Duodenal mucosa (tissue), 2 donors: ENCODE results near the gene DOK6.

Experiments used
- H3K27ac ChIP-seq: one replicate; pipeline ENCODE4 v1.7.0; 2013; ENCODE audit warnings: low read depth, low read length
- H3K27me3 ChIP-seq, 2 donors: one replicate each; pipeline ENCODE4 v1.7.0; 2013; ENCODE audit warnings: low read length in 2 of 2, control low read depth in 1 of 2; ENCODE audit not compliant: insufficient read depth in 2 of 2, control insufficient read depth in 1 of 2
- H3K36me3 ChIP-seq, 2 donors: one replicate each; pipeline ENCODE4 v1.7.0; 2013; ENCODE audit warnings: low read length in 2 of 2, control low read depth in 1 of 2; ENCODE audit not compliant: insufficient read depth in 2 of 2, control insufficient read depth in 1 of 2
- H3K4me1 ChIP-seq, 2 donors: one replicate each; pipeline ENCODE4 v1.7.0; 2013; ENCODE audit warnings: low read length in 2 of 2, control low read depth in 1 of 2; ENCODE audit not compliant: insufficient read depth in 2 of 2, control insufficient read depth in 1 of 2
- H3K4me3 ChIP-seq, 2 donors: one replicate each; pipeline ENCODE4 v1.7.0; 2013; ENCODE audit warnings: low read length in 2 of 2, low read depth in 1 of 2
- H3K9ac ChIP-seq, 2 donors: one replicate each; pipeline ENCODE4 v1.7.0; 2013; ENCODE audit warnings: low read length in 2 of 2, low read depth in 1 of 2
- H3K9me3 ChIP-seq, 2 donors: one replicate each; pipeline ENCODE4 v1.7.0; 2013; ENCODE audit warnings: low read length in 2 of 2, control low read depth in 1 of 2; ENCODE audit not compliant: control insufficient read depth in 1 of 2

Gene DOK6

GRCh38 chr18:69523582-69523981 lies 122.9 kb downstream of the DOK6 start:
- H3K27ac ChIP-seq, result no peak overlapping the region
- no peaks in the 10 kb centered on the region for H3K36me3 ChIP-seq
- no peak overlapping the region for H3K9ac ChIP-seq
- H3K4me3 ChIP-seq, result no peak overlapping the region
- H3K9me3 ChIP-seq, result no peaks in the 10 kb centered on the region
- no peaks in the 10 kb centered on the region for H3K4me1 ChIP-seq
- no peaks in the 10 kb centered on the region for H3K27me3 ChIP-seq

GRCh38 chr18:69528435-69528834 lies 127.7 kb downstream of the DOK6 start:
- Histone ChIP-seq H3K36me3 (no peaks in the 10 kb centered on the region), H3K4me3 (no peak overlapping the region), H3K27ac (no peak overlapping the region), H3K27me3 (no peaks in the 10 kb centered on the region), H3K9me3 (no peaks in the 10 kb centered on the region), H3K9ac (no peak overlapping the region), H3K4me1 (no peaks in the 10 kb centered on the region)

GRCh38 chr18:69529151-69529550 lies 128.5 kb downstream of the DOK6 start:
- no peak overlapping the region for H3K9ac ChIP-seq
- no peaks in the 10 kb centered on the region for H3K9me3 ChIP-seq
- H3K27ac ChIP-seq, result no peak overlapping the region
- H3K4me1 ChIP-seq, result no peaks in the 10 kb centered on the region
- H3K4me3 ChIP-seq, result no peak overlapping the region
- H3K27me3 ChIP-seq, result no peaks in the 10 kb centered on the region
- no peaks in the 10 kb centered on the region for H3K36me3 ChIP-seq

GRCh38 chr18:69531973-69532372 lies 131.3 kb downstream of the DOK6 start:
- H3K4me1 ChIP-seq, result no peaks in the 10 kb centered on the region
- H3K36me3 ChIP-seq, result no peaks in the 10 kb centered on the region
- no peak overlapping the region for H3K9ac ChIP-seq
- H3K9me3 ChIP-seq, result no peaks in the 10 kb centered on the region
- no peak overlapping the region for H3K4me3 ChIP-seq
- no peaks in the 10 kb centered on the region for H3K27me3 ChIP-seq
- H3K27ac ChIP-seq, result no peak overlapping the region

- H3K27me3 ChIP-seq, result no peaks in the 10 kb centered on the region
- no peaks in the 10 kb centered on the region for H3K36me3 ChIP-seq
Measured at GRCh38 chr18:69537183-69537582, 136.5 kb downstream of the DOK6 start.

GRCh38 chr18:69538849-69539248 lies 138.2 kb downstream of the DOK6 start:
- Histone ChIP-seq H3K4me3 (no peak overlapping the region), H3K4me1 (no peaks in the 10 kb centered on the region), H3K36me3 (no peaks in the 10 kb centered on the region), H3K27me3 (no peaks in the 10 kb centered on the region), H3K9ac (no peak overlapping the region), H3K27ac (no peak overlapping the region), H3K9me3 (no peaks in the 10 kb centered on the region)

More at GRCh38 chr18:69537183-69537582, 136.5 kb downstream of the DOK6 start:
- no peaks in the 10 kb centered on the region for H3K4me1 ChIP-seq
- no peak overlapping the region for H3K27ac ChIP-seq
- H3K4me3 ChIP-seq, result no peak overlapping the region
- no peak overlapping the region for H3K9ac ChIP-seq
- H3K9me3 ChIP-seq, result no peaks in the 10 kb centered on the region

GRCh38 chr18:69539404-69539803 lies 138.7 kb downstream of the DOK6 start:
- Histone ChIP-seq H3K9ac (no peak overlapping the region), H3K27me3 (no peaks in the 10 kb centered on the region), H3K9me3 (no peaks in the 10 kb centered on the region), H3K27ac (no peak overlapping the region), H3K4me1 (no peaks in the 10 kb centered on the region), H3K36me3 (no peaks in the 10 kb centered on the region), H3K4me3 (no peak overlapping the region)

GRCh38 chr18:69556228-69556627 lies 155.5 kb downstream of the DOK6 start:
- Histone ChIP-seq H3K9me3 (no peaks in the 10 kb centered on the region), H3K4me3 (no peak overlapping the region), H3K27ac (no peak overlapping the region), H3K9ac (no peak overlapping the region), H3K27me3 (no peaks in the 10 kb centered on the region), H3K4me1 (no peaks in the 10 kb centered on the region), H3K36me3 (no peaks in the 10 kb centered on the region)

GRCh38 chr18:69557282-69557681 lies 156.6 kb downstream of the DOK6 start:
- H3K27ac ChIP-seq, result no peak overlapping the region
- H3K4me3 ChIP-seq, result no peak overlapping the region
- H3K9ac ChIP-seq, result no peak overlapping the region
- H3K9me3 ChIP-seq, result no peaks in the 10 kb centered on the region
- no peaks in the 10 kb centered on the region for H3K27me3 ChIP-seq
- H3K4me1 ChIP-seq, result no peaks in the 10 kb centered on the region
- no peaks in the 10 kb centered on the region for H3K36me3 ChIP-seq

- Histone ChIP-seq H3K9me3 (no peaks in the 10 kb centered on the region), H3K4me1 (no peaks in the 10 kb centered on the region), H3K9ac (no peak overlapping the region), H3K36me3 (no peaks in the 10 kb centered on the region), H3K27me3 (no peaks in the 10 kb centered on the region), H3K4me3 (no peak overlapping the region), H3K27ac (no peak overlapping the region)
Measured at GRCh38 chr18:69558052-69558451, 157.4 kb downstream of the DOK6 start.

- no peaks in the 10 kb centered on the region for H3K9me3 ChIP-seq
- no peaks in the 10 kb centered on the region for H3K4me1 ChIP-seq
Measured at GRCh38 chr18:69559604-69560003, 158.9 kb downstream of the DOK6 start.

More at GRCh38 chr18:69559604-69560003, 158.9 kb downstream of the DOK6 start:
- Histone ChIP-seq H3K27me3 (no peaks in the 10 kb centered on the region), H3K27ac (no peak overlapping the region), H3K4me3 (no peak overlapping the region), H3K9ac (no peak overlapping the region), H3K36me3 (no peaks in the 10 kb centered on the region)
